DOHH2 (cell line): Measurements from ENCODE around the gene KIF6.

Experiments used
- EZH2phosphoT487 ChIP-seq: fragments of 200-600 bp; sonication (generic); IDR thresholded peaks from 2 replicates; pipeline ENCODE4 v1.6.1; 2017; ENCODE audit warnings: borderline replicate concordance, mild to moderate bottlenecking, antibody characterized with exemption, low read length, moderate library complexity, mixed read lengths
- TF ChIP-seq, protein P1 (sequence below): fragments of 200-600 bp; sonication (generic); IDR thresholded peaks from one replicate; pipeline ENCODE4 v1.5.1; 2014; ENCODE audit warnings: antibody characterized with exemption, mild to moderate bottlenecking, low read depth, low read length; ENCODE audit not compliant: poor library complexity, severe bottlenecking

DNA sequence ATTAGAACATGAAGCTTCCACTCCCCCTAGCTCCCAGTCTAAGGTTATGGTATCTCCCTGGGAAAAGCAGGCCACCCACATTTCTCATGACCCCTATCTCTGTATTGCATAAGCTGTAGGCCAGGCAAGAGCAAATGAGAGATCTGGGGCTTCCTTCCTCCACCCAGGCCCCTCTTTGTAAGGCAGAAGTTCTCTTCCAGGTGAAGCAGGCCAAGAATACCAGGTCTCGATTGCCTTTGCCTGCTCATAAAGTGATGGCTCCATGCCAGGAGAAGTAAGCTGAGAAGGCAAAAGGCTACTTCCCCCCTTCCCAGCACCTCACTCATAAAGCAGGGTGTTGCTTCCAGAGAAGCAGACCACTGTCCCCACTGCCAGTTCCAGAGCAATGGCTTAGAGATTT is 258.6 kb downstream of the KIF6 start:
- TF ChIP-seq, protein P1, sequence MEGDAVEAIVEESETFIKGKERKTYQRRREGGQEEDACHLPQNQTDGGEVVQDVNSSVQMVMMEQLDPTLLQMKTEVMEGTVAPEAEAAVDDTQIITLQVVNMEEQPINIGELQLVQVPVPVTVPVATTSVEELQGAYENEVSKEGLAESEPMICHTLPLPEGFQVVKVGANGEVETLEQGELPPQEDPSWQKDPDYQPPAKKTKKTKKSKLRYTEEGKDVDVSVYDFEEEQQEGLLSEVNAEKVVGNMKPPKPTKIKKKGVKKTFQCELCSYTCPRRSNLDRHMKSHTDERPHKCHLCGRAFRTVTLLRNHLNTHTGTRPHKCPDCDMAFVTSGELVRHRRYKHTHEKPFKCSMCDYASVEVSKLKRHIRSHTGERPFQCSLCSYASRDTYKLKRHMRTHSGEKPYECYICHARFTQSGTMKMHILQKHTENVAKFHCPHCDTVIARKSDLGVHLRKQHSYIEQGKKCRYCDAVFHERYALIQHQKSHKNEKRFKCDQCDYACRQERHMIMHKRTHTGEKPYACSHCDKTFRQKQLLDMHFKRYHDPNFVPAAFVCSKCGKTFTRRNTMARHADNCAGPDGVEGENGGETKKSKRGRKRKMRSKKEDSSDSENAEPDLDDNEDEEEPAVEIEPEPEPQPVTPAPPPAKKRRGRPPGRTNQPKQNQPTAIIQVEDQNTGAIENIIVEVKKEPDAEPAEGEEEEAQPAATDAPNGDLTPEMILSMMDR: no peak
- TF ChIP-seq EZH2phosphoT487: no peak
